ENCODE measurements around the gene TAS2R42. TPM values are rescaled to one million over a fixed set of nuclear protein-coding genes. Genes with fewer than 3 reads are reported as not detected.

TAS2R42 gene, protein sequence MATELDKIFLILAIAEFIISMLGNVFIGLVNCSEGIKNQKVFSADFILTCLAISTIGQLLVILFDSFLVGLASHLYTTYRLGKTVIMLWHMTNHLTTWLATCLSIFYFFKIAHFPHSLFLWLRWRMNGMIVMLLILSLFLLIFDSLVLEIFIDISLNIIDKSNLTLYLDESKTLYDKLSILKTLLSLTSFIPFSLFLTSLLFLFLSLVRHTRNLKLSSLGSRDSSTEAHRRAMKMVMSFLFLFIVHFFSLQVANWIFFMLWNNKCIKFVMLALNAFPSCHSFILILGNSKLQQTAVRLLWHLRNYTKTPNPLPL
- total RNA-seq: not detected in 2 replicates

DNA sequence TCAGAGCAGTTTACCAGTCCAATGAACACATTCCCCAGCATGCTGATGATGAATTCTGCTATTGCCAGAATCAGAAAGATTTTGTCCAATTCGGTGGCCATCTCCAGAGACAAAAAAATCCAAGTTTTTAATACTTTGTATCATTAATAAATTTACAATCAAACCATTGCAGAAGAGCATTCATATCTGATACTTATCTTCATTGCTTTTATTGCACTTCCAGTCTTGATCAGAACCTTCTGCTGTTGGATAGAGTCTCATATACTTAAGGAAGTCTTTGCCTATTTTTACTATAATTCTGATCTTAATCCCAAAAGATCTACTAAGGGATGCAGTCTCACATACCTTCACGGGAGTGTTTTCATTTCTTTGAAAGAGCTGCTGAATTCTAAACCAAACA is at the start of gene TAS2R42:
Gene TAS2R42 (minus strand): TSS at position 101 of the 400 bp plus-strand sequence. CDS start 0 bp downstream, at position 101.

DNA sequence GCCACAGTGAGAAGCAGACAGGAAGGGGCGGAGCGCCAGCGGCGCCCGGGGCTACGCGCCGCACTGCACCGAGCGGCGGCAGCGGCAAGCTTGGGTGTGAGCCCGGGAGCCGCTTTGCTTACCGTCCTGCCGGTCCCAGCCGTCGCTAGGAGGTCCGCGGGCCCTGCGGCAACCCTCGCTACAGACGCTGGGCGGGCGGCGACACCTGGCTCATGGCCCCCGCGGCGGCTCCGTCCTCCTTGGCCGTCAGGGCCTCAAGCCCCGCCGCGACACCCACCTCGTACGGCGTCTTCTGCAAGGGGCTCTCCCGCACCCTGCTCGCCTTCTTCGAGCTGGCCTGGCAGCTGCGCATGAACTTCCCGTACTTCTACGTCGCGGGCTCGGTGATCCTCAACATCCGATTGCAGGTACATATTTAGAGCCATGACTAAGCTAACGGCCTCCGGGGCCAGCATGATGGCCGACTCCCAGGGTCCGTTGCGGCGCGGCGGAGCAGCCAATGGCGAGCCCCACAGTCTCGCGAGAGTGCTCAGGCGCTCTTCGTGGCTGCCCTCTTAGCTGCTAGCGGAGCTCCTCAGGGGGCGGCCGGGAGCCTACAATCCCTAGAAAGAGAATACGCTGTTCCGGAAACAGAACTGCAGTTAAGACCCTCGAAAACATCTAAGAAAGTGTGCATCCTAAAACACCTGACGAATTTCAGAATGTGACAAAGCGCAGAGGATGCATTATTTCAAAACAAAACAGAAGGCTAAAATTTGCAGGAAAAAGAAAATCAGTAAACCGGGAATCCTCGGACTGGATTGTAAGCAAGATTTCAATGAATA is 15.4 kb downstream of the TAS2R42 start, which contains the start of gene SMIM10L1:
Gene SMIM10L1 (plus strand): TSS at position 50 of the 824 bp plus-strand sequence. CDS start 163 bp downstream, at position 213.

Other genes with a start within 250 kb of the TAS2R42 start
- 2.6 and 4.3 TPM in 2 replicates for gene TAS2R14, start 247.7 kb downstream of the TAS2R42 start, total RNA-seq
- gene TAS2R50, start 200.0 kb downstream of the TAS2R42 start, total RNA-seq: 2.9 and 6.5 TPM in 2 replicates
- gene TAS2R20, start 188.6 kb downstream of the TAS2R42 start, total RNA-seq: 3.8 and 7.2 TPM in 2 replicates
- gene TAS2R19, start 164.3 kb downstream of the TAS2R42 start, total RNA-seq: 5.1 and 9.1 TPM in 2 replicates
- 3.7 and 6.7 TPM in 2 replicates for gene TAS2R31, start 155.5 kb downstream of the TAS2R42 start, total RNA-seq
- 2.6 and 4.8 TPM in 2 replicates for gene TAS2R46, start 124.6 kb downstream of the TAS2R42 start, total RNA-seq
- gene TAS2R43, start 94.6 kb downstream of the TAS2R42 start, total RNA-seq: 2.1 TPM in 1 of 2 replicates, not detected in the other
- gene TAS2R30, start 52.3 kb downstream of the TAS2R42 start, total RNA-seq: 5.4 and 7.5 TPM in 2 replicates
- 5.1 and 6.0 TPM in 2 replicates for gene SMIM10L1, start 15.7 kb downstream of the TAS2R42 start, total RNA-seq
- not detected in 2 replicates for gene PRB3, start 82.8 kb upstream of the TAS2R42 start, total RNA-seq
- gene PRB4, start 123.5 kb upstream of the TAS2R42 start, total RNA-seq: not detected in 2 replicates
- not detected in 2 replicates for gene PRB2, start 208.6 kb upstream of the TAS2R42 start, total RNA-seq